LNCaP clone FGC (cell line): ENCODE measurements around the gene GSAP.

Experiments
- DNase-seq: peaks from one replicate; pipeline ENCODE4 v3.0.0-alpha.2; 2011; ENCODE audit warnings: low read depth
- H3K4me3 ChIP-seq: 2 replicates; pipeline ENCODE4 v1.5.1; 2011; ENCODE audit warnings: mild to moderate bottlenecking, low read depth, low read length, control low read depth
- TF ChIP-seq, protein P1 (sequence below): IDR thresholded peaks from 2 replicates; pipeline ENCODE4 v1.5.1; 2012; ENCODE audit warnings: mild to moderate bottlenecking; ENCODE audit not compliant: control insufficient read depth, insufficient read depth; ENCODE audit errors: extremely low read depth

The GSAP gene

GRCh38 chr7:77359599-77359998 lies 56.5 kb downstream of the GSAP start:
- TF ChIP-seq, protein P1, sequence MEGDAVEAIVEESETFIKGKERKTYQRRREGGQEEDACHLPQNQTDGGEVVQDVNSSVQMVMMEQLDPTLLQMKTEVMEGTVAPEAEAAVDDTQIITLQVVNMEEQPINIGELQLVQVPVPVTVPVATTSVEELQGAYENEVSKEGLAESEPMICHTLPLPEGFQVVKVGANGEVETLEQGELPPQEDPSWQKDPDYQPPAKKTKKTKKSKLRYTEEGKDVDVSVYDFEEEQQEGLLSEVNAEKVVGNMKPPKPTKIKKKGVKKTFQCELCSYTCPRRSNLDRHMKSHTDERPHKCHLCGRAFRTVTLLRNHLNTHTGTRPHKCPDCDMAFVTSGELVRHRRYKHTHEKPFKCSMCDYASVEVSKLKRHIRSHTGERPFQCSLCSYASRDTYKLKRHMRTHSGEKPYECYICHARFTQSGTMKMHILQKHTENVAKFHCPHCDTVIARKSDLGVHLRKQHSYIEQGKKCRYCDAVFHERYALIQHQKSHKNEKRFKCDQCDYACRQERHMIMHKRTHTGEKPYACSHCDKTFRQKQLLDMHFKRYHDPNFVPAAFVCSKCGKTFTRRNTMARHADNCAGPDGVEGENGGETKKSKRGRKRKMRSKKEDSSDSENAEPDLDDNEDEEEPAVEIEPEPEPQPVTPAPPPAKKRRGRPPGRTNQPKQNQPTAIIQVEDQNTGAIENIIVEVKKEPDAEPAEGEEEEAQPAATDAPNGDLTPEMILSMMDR: no peak
- H3K4me3 ChIP-seq: no peak overlapping the region
- no peak for DNase-seq

DNA sequence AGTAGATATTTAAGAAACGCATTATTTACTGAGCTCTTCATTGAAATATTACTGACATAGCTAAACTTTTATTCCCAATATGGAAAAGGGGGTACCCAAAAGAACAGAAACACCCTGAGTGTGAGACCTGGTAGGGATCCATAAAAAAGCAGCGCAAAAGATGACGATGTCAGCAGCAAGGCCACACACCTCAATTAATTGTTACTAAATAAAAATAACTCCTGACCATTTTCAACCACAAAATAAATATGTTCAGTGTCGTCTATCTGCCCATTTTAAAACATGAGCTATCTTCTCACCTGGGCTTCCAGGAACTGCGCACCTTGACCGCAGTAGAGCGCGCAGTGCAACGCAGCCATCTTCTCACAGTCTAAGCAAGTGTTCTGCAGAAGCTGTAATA lies 61.2 kb downstream of the GSAP start:
- DNase-seq: no peak
- TF ChIP-seq, protein P1: no peak

DNA sequence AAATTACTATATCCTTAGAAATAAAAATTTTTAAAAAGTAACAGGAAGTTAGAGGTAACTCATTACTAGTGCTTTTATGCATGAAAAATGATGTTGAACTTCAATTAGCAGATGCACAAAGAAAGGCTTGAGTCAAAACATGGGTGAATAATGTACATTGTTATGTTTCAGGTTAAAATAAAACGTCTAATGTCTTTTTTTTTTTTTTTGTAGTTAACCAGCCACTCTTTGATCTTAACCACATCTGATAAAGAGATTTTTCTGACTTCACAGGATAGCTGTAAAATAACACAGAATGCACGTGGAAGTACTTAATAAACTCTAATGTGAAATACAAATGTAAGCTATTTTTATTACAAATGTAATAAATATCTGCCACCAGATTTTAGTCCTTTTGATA lies 61.7 kb downstream of the GSAP start:
- TF ChIP-seq, protein P1: no peak
- no peak overlapping the region for H3K4me3 ChIP-seq
- DNase-seq: no peak

More for the DNA sequence above, 61.2 kb downstream of the GSAP start:
- H3K4me3 ChIP-seq: no peak overlapping the region

DNA sequence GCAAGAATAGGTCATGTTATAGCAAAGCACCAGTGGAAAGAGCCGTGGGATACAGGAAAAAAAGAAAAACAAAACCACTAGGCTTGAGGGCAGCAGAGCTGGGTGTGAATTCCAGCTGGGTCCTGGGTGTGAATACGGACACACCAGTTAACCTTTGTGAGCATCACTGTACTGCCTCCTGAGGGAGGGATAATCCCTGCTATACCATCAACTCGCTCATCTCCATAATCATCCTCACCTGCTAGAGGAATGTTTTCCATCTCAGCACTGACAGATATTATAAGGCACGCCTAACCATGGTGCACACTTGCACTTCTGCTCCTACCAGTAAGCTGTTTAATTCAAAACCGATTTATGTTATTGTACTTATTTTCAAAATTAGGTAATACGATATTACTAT lies 62.2 kb downstream of the GSAP start:
- DNase-seq: no peak
- no peak overlapping the region for H3K4me3 ChIP-seq

GRCh38 chr7:77353407-77353721 lies 62.8 kb downstream of the GSAP start:
- no peak for DNase-seq
- TF ChIP-seq, protein P1: no peak
- H3K4me3 ChIP-seq: no peak overlapping the region

More for the DNA sequence above, 62.2 kb downstream of the GSAP start:
- TF ChIP-seq, protein P1: no peak

DNA sequence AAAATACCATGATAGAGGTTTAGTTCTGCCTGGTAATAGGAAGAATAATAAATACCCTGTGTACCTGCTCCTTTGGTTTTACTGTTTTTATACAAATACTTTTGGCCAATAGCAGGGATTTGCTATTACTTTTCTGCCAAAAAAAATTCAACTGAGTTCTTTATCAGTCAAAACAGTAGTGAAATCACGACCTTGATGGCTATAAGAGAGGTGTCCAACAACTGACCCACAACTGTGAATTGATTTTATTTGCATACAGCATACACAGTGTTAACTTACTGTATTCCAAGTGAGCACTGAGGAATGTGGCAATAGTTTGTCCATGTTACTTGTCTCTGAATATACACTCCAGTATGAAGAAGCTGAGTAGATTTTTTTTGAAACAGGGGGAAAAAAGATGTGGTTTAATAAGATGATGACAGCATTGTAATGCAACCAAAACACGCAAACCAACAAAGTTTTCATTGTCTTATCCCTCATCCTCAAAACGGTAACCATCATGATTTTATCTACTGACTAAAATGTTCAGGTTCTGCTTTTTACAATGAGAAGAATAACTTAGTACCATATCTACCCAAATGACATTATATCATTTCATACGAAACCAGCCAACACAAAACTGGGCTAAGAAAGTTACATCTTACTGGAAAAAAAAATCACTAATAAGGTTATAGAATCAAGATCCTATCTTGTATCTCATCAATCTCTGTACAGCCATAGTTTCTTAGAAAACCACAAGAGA lies 63.3 kb downstream of the GSAP start:
- TF ChIP-seq, protein P1: no peak

GRCh38 chr7:77351539-77352004 lies 64.6 kb downstream of the GSAP start:
- DNase-seq: no peak
- TF ChIP-seq, protein P1: no peak
- H3K4me3 ChIP-seq: no peak overlapping the region

More for the DNA sequence above, 63.3 kb downstream of the GSAP start:
- no peak overlapping the region for H3K4me3 ChIP-seq
- no peak for DNase-seq
